HTR-8/SVneo (cell line): ENCODE results near the gene MIS18BP1.

Experiments used
- DNase-seq: peaks from one replicate; pipeline ENCODE4 v3.0.0; 2011; ENCODE audit warnings: low spot score, mixed read lengths; ENCODE audit not compliant: insufficient read length
- FAIRE-seq: peaks from 2 replicates; lab custom pipeline; 2011; peaks lifted over from hg19 to GRCh38; lab: Jason Lieb, UNC

Gene MIS18BP1

DNA sequence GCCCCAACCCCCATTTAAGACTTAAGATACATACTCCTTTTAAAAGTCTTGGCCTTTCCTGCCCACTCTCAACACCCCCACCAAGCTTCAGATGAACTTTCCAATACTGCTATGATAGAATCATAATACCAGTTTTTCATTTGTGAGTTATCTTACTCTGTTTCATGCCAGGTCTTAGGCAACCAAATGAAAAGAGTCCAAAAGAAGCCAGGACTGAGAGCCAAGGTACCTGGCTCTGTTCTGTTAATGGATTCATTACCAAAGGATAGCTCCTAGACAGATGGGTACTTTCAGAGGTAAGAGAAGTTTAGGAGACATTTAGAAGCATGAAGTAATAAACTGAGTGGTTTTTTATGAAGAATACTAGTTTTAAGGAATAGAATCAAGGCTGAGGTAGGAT is 83.1 kb downstream of the MIS18BP1 start:
- no peak for FAIRE-seq
- no peak for DNase-seq

DNA sequence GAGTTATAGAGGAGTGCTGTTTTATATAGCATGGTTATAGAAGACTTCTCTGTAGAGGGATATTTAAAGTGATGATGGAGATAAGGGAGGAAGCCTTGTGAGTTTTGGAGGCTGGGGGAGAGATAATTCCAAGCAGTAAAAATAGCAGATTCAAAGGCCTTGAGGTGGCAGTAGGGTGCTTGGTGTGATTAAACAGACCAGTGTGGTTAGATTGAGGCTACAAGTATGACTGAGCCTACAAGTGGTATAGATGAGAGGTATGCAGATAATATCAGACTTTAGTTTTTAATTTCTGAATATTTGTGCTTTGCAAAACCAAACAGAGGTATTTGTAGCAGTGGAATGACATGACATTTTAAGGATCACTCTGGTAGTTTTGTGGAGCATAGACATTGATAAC is 96.9 kb downstream of the MIS18BP1 start:
- no peak for DNase-seq
- no peak for FAIRE-seq
